Activated CD4-positive, CD25-positive, alpha-beta regulatory T cell treated with anti-CD3 and anti-CD28 coated beads, Interleukin-2, amount 50 U/mL, for 16 hours (primary cell): ENCODE data around the gene CREB3L2.
A peak's percentile ranks its signal among the peaks of the same experiment; 100 is the strongest.

Source experiments
- DNase-seq: peaks from one replicate; pipeline ENCODE4 v3.0.0-alpha.2; 2020; ENCODE audit warnings: low read depth, low spot score

The CREB3L2 gene

DNA sequence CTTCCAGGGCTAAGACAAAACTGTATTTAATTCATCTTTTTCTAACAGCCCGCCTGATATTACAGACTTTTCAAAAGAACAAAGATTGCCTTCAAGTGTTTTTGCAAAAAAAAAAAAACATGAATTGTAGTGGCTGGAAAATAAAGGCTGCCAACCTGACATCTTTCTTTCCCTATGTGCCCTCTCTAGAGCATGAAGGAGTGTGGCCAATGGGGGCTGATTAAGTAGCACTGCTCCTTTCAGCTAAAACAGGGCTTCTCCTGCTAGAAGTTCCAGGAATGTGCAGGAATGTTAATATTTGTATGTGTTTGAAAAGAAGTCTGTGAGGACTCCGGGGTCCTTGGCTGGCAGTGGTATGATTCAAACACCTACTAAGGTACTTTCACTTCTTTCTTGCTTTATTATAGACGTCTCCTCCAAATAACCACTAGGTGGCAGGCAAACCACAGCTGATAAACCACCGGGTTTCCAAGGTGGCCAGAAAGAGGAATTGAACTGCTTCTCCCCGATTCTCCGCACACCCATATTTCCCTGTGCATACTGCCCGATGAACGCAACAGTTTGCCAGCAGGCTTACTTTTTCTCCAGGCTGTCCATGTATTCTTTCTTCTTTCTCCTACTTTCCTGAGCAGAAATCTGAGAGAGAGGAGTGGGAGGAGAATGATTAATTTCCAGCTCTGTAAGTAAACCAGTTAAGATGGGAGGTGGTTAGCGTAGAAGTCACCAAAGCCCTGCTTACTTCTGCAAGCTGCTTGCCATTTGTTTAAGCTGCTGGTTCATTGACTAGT is 98.3 kb downstream of the CREB3L2 start:
- peak; percentile 47 for DNase-seq

DNA sequence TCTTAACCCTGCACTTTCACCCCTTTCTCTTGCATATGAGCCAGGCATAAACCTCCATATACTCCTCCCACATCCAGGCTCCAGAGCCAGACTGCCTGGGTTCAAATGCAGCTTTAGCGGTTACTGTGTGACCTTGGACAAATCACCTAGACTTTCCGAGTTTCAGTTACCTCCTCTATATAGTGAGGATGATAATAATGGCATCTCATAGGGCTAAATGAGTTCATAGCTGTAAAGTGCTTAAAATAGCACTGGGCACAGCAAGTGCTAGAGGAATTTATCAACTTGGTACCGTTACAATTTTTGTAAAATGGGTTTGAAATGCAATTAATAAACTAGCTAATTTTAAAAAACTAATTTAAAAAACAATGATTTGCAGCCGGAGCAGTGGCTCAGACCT is 101.7 kb downstream of the CREB3L2 start:
- DNase-seq = no peak

DNA sequence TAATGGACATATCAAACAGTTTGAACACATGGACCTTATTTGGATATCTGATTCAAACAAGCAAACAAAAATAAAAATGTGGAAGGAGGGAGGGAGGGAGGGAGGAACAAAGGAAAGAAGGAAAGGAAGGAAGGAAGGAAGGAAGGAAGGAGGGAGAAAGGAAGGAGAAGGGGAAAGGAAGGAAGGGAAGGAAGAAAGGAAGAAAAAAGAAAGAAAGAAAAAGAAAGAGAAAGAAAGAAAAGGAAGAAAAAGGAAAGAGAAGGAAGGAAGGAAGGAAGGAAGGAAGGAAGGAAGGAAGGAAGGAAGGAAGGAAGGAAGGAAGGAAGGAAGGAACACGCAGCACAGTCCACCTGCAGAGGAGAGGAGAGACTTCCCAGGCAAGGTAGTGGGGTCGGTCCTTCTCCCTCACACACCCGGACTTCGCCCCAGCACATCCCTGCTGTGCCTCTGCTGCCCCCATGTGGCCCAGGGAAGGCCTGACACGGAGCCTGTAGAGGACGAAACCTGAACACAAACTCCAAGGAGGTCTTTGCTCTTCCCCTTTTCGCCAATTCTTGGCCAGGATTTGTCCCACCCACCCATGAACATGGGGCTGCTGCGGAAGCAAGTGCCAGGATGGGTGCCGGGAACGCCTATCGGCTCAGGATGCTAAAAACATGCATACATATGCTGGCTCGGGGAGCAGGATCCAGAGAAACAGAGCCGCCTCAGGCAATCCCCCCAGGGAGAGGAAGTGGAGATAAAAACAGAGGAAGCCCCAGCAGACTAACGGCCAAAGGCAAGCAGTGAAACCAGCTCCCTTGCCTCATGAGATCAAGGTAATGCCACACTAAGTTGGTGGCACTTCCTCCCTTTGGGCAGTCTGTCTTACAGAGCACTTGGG is 102.8 kb downstream of the CREB3L2 start:
- peak; percentile 49 for DNase-seq

DNA sequence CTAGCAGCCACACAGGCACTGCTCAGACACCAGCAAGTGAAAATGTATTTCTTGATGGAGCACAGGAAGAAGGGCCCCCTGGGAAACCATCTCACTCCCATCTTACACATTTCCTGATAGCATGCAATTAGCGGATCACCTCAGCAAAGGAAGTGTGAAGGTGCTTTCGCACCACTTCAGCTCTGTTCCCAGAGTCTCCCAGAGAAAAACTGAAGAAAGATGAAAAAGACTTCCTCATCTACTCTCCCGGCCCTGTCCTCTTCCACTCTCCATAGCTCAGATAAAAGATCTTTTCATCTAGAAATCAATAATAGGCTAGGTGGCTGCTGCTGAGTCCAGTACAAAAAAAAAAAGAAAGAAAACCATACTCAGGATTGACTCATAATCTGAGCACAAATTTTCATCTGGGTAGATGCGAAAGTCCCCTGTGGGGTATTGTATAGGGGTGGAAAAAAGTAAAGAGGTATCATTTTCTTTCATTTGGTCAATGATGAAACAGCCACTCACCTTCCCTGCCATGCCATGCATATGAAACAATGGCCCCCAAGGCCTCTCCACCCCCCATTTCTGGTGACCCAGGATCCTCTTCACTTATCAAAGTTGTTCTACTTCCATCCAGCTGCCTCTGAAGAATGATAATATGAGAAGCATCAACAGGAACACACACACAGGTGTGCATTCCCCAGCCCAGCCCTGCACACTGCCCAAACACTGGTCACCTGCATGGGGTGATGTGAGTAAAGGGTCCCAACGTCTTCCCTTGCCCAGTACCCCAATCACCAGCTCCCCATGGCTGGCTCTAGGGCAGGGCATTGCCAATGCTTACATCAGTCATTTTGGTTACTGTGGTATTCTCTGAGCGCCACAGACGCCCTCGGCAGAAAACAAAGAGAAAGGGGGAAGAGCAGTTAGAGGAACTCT is 106.3 kb downstream of the CREB3L2 start:
- no peak for DNase-seq

DNA sequence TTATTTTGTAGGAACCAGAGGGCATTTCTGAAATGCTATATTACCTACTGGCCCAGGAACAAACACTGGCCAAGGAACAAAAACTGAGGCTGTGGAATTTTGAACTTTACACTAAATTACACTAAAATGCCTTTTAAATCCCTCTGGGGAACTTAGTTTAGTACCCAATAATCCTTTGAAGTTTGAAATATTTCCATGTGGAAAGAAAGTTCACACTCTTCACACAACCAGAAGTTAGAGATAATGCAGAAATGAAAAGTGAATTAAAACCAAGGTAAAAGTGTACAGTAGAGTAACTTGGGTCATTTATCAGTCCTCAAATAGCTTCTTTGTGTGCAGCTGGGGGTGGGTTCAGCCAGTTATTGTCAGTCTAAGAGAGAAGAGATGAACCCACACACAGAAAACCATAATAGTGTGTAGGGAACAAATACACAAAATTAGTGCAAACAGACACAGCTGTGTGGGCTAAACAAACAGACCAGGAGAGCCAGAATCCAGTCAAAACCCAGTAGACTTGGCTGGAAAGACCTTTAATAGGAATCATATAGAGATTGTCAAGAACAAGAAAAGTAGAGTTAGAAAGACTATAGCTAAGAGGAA is 108.6 kb downstream of the CREB3L2 start:
- DNase-seq = no peak

DNA sequence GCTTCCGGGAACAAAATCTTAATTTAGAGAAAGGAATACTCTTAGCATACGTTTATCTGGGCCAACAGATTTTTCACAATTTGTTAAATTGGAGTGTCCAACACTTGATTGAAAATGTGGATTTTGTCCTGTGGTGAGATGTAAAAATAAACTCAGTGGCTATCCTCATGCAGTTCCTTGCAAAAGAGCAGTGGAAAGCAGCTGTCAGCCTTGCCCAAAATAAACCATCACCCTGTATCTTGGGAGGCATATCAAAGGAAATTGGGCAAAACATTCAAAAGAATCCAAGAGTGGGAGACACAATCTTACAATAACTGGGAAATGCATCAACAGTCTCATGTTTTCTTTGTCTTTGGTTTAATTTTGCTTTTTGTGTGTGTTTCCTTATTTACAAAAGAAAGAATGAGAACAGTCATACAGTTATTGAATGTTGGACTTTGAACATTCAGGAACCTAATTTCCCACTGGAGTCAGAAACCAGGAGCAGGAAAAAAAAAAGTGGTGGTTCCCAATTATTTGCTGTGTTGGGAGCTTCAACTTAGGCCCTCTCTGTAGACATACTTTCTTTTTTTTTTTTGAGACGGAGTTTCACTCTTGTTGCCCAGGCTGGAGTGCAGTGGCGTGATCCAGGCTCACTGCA is 110.8 kb downstream of the CREB3L2 start:
- DNase-seq = no peak

DNA sequence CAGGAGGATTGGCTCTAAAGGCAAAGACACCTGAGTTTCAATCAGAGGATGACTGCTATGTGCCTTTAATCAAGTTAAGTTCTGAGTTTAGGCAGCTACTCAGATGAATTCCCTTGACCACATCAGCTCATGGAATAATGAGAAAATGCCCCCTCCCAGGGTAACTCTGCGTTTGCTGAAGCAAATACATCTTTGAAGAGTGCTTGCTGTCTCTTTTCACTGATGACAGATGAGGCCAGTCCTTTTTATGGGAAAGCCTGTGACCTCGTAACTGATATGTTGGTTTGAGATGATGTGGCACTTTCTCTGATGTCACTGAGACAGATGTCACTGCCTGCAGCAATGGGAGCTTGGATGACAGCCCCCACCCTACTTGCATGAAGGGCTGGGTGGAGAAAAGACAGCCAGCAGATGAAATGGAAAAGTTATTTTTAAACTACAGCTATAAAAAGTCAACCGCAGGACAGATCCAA is 111.4 kb downstream of the CREB3L2 start:
- DNase-seq = no peak

DNA sequence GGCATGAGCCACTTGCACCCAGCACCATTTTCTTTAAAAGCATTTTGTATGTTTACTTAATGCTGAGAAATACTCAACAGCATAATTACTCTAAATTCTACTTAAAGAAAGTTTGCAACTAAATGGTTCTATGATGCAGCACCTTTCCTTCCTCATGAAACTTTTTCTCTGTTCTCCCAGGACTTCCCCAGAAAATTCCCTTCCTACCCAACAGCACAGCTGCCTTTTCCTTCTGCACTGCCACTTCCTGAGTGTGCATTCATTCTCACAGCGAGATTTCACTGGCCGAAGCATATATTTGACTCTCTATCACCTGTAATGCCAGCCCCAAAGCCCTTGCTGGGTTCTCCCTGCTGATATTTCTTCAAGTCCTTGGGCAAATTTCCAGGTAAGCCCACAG is 113.6 kb downstream of the CREB3L2 start:
- DNase-seq = no peak

DNA sequence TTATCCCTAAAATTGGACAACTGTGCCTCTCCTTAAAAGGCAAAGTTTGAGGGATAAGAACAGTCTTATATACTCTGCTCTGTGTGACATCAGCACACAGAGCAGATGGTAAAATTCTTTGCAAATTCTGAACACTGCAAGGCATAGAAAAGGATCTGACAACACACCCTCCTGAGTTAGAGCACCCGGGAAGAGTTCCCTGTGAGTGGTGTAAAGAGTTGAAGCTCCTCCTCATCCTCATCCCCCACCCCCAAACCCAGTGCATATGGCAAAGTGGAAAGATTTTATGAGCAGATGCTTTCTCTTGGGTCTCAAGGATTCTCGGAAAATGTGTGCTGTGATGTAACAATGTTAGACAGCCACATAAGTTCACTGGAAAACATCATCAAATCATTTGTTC is 115.1 kb downstream of the CREB3L2 start:
- DNase-seq = no peak

DNA sequence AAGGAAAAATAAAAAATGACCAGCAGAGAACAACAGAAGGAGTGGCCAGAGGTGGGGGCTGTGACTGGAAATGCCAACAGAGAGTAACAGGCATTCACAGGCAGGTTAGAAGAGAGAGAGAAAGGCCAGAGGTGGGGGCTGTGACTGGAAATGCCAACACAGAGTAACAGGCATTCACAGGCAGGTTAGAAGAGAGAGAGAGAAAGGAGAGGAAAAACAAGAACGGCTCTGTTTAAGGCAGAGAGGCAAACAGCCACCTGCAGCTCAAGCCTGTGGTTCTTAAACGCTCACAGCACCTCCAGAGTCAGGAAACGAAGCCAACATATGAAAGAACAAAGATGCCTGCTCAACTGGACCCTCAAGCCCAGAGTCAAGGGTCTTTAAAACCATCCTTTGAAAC is 115.6 kb downstream of the CREB3L2 start:
- DNase-seq = no peak

DNA sequence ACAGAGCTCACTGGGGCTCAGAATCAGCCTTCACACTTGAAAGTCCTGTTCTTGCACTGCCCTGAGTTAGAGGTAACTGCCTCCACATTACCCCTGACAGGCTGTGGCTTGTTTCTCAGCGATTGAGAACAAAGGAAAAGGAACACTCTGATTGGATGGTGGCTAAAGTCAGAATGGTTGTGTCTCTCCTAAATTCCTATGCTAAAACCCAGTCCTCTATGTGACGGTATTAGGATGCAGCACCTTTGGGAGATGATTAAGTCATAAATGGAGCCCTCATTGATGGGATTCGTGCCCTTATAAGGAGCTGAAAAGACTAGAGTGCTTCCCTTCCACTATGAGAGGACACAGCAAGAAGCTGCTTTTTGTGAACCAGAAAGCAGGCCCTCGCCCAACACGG is 116.2 kb downstream of the CREB3L2 start:
- no peak for DNase-seq

DNA sequence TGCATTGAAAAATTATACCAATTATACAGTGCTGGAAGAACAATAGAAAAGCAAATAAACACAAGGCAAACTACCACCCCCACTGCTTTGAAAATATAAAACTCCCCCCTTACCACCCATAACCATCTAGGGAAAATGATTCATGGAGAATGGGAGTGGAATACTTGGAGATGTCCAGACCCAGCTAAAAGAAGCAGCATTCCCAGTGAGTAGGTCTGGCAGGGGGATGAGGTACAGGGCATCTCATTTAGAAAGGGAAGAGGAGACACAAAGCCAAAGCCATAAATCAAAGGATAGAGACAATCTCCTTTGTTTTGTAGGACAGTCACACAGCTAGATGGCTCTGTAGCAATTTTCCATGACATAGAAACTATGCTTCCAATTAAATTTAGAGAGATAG is 119.1 kb downstream of the CREB3L2 start:
- DNase-seq = no peak

DNA sequence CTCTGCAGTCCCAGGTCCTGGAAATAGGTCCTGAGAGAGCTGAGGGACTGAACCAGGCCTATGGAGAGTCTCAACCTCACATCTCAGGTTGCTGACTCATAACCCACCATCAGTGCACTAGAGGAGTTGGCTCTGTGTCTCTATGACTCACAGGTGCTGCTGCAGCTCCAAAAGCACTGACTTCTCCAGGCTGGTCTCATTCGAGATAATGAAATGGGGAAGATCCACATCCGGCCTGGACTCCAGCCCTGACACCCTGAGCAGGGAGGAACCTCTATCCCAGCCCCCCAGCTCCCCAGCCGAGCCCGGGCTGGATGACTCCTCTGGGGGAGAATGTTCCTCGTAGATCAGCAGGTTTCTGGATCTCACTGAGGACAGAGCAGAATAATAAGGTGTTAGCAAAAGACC is 119.6 kb downstream of the CREB3L2 start:
- DNase-seq = no peak

DNA sequence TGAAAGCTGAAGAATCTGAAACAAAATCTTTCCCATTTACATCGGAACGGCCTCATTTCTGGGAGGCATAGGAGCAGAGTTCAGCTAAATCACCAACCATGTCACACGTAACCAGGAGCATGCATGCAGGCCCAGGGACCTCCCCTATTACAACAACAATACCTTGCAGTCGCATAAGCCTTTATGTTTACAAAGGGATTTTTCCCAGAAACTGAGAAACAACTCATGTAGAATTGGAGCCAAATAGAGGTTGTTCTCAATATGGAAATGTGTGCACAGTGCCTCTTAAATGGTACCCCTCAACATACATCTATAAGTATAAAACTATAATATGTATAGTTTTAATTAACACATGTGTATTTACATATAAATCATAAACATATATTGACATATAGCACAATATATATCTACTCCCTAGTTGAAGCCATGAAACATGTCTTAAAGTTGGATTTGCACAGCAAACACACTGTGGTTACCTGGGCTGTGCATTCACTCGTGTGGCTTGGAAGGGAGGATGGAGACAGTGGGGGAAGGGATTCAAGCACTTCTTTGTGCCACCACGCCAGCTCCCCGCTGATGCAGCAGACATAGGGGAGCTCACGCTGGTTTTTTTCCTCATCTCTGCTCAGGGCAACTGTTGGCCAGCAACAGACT is 120.2 kb downstream of the CREB3L2 start:
- DNase-seq = no peak

DNA sequence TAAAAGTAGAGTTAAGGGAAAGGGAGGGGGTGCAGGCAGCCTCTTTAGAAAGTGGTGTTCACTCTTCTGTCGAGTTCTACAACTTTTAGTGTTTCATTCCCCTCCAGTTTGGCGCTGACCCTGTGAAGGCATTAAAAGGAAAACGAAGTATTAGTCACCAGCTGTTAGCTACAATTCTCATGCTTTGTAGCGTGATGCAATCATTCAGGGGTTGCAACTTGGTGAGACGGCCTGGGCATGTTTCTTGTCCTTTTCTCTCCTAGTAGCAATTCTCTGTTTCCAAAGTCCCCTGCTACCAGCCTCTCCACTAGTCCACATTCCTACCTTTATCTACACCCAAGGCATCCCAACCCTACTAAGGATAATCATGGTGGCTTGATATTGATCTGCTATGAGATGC is 121.5 kb downstream of the CREB3L2 start:
- DNase-seq = no peak

DNA sequence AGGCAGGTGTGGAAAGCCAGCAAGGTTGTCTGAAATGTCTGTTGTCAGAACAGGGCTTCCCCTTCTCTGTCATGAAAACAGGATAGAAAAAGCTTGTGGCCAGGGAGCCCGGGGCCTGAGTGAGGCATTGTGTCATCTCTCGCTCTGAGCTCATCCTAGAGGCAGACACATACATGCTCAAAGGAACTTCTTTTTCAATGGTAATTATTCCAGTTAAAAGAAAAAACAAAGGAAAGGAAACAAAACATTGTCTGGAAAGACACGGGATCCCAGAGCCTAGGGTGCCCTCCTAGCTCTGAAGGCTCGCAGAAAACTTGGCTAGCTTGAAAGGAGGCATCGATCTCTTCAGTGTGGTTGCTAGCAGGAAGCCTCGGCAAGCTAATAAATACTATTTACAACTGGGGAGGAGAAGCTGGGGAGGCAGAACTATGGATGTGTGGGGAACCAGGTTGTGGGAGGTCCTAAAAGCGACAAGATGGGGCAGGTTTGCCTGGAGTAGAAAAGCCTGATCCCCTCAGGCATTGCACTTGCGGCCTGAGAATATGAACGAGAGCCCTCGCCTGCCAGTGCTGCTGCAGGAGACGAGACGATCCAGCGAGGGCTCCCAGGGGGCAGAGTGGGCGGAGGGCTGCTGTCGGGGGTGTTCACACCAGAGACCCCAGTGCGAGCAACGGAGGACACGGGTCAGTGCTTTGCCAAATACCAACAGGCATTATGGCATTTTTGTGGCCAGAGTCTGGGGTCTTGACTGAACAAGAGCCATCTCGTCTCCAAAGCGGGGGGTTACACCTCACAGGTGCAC is 122.3 kb downstream of the CREB3L2 start:
- no peak for DNase-seq

DNA sequence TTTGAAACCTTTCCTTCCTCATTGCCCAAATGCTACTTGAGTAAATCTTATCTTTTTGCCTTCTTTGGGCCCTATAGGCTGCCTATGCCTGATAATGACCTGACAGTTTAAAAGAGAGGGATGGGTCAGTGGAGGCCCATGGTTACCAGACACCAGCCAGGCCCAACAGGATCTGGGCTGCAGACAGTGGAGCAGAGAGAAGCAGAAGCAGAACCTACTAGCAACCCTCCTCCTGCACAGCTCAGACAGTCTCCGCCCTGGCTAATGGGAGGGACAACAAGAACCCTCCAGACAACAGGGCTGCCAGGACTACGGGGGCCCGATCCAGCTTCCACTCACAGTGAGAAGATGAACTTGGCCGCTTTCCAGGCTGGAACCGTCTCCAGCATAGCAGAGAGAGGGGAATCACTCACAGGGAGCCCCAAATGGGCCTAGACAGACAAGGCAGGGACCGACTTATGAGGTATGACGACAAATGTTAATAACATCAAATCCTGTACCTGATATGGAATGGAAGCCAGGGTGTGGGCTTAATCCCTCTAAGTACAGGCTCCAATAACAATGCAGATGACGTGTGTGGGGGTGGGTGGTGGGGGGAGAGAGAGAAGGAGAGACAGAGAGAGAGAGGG is 123.4 kb downstream of the CREB3L2 start:
- DNase-seq = no peak

DNA sequence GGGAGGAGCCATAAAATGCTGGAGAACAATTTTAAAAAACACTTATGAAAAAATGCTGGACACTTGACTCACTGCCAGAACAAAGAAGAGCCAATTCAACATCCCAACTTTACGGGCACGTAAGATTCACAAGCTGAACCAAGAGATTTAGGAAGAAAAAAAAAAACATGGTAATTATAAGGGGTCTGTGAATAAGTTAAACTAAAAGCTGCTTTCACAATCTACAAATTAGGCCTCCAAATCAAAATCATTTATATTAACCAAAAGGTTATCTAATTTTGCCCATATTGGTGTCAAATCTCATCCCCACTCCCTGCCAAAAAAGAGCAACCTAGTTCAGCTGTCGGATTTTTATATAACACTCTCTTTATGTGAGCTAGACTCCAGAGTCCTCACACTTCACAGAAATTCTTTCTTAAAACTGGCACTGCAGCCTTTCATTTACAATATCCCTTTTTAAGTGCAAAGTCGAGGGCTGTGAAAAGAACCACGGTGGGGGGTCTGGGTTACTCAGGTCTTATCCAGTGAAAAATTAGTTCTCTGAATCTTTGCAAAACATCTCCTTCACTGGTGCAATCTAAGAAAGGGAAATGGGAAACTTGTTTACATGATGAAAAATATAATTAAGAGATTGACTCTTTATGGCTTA is 124.7 kb downstream of the CREB3L2 start:
- DNase-seq = no peak
